ENCODE results near the gene NQO2.
A peak's percentile ranks its signal among the peaks of the same experiment; 100 is the strongest.
"Not testable (repeated sequence)": the region's sequence is repeated elsewhere in the genome, so short reads cannot be mapped to it uniquely, and the experiment has no call there.

The NQO2 gene

DNA sequence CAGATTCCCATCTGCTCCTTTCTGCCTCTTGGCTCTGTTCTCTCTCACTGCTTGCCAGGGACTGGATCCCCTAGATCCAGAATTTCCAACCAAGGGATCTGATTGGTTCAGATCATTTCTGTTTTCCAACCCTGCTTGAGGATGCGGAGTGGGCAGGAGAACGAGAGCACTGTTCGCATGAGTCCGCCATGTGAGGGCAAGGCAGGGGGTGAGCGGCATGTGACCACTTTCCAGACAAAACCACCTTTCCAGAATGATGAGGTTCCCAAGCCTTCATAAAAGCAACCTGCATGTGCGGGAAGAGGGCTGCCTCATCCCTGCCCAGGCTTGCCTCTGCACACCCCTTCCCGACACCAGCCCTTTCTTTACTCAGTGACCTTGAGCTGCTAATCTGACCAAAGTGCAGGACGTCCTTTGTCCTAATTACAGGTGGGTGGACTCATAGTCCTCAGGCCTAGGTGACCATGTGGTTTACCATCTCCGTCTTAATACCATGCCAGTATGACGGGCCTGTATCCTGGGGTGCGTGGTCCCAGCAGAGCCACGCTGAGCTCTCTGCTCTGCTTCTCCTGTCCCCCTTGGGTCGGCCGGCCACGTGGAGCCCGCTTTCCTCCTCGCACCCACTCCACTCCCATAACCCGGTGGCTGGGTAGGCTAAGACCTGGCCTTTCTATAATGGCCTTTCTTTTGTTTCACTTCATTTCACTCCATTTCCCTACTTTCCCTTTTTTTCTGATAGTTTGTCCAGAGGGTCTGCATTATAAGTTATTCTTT is 14.4 kb downstream of the NQO2 start:
- DNase-seq (ENCODE audit: low read depth in 2 of 2, low spot score in 1 of 2) = no peak

DNA sequence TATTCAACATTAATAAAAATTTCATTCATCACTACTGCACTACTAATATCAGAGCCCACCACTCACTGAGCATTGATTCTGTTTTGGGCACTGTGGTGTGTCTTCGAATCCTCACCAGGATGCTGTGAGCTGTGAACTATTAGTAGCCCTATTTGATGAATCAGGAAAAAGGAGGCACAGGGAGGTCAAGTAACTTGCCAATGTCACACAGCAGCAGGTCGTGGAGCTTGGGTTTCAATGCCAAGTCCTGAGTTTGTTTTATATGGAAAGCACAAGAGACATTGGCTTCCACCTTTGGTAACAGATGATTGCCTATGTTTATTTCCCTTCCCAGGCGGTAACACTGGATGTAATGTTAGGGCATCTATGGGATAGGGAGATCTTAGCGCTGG is 15.0 kb downstream of the NQO2 start:
- no peak for DNase-seq (ENCODE audit: low read depth in 2 of 2, low spot score in 1 of 2)

DNA sequence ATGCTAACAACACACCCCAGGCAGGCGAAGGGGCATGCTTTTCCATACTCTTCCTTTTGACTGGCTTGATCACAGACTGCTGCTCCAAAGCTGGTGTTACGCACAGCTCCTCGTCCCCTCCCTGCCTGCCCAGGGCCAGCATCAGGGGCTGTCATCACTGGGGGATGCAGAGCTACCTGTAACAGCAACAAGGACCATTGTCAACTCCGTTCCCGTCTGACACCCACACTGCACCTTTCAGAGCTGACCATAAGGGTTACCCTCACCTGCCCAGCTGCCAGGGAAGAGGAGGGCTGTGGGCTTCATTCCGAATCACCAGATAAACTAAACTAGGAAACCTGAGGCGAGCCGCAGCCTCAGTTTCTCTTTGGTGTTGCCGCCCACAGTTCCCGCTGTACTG is 15.4 kb downstream of the NQO2 start:
- no peak for DNase-seq (ENCODE audit: low read depth in 2 of 2, low spot score in 1 of 2)

DNA sequence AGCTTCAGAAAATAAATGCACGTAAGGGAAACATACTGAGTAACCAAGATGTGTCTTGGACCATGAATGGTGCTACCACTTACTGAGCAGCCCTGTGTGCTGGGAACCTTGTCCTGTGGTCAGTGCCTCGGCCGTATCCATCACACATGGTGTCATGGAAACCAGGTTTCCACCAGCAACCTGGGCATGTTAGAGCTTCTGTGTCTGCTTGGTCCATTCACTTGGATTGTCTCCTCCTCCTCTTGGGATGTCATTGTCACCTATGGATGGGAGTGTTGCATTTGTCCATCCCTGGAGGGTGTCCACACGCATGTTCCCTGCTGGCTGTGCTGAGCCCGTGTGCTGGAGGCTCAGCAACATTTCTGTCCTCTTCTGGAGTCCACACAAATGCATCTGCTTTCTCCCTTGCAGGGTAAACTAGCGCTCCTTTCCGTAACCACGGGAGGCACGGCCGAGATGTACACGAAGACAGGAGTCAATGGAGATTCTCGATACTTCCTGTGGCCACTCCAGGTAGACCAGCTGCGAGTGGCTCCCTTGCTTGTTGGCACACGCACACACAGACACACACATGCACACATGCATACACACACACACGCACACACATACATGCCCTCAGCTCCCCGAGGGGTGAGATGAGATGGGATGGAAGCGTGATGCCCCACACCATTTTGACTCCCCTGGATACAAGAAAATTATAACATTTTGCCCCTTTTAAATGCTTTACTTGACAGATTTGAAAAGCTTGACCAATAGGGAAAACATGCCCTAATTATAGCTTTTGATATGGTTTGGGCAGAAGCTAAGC is 17.0 kb downstream of the NQO2 start:
- DNase-seq (ENCODE audit: low read depth in 2 of 2, low spot score in 1 of 2) = no peak

DNA sequence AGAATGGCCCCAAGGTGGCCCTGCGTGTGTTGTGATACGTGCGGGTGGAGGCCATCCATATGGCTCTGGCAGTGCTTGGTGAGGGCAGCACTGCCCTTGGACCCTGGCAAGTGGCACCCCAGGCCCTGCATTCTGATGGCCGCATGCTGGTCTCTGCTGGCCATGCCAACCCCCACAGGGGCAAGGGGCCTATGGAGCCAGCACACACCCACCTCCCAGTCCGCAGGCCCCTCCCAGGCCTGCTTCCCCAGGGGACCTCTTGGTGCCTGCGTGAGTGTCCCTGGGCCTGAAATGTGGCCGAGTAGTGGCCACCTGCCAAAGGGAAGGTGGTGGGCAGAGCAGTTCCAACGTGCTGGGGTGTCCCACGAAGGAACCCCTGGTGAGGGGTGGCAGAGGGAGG is 17.6 kb downstream of the NQO2 start:
- no peak for DNase-seq (ENCODE audit: low read depth in 2 of 2, low spot score in 1 of 2)

DNA sequence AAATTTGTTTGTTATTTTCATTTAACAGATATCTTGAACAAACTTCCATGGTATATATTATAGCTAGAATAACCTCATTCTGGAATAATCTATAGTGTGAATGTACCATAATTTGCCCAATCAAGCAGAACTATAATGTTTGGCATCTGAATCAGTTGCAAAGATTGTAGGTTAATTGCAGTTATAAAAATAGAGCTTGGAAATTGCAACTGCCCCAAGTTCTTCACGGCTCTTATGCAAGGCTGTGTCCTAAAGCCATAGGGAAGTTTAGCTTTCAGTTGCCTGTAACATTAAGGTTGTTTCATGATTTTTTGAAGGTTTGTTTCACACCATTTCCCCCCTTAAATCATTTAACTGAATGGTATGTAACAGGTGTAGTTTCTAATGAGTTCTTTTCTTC is 19.4 kb downstream of the NQO2 start:
- no peak for DNase-seq (ENCODE audit: low read depth in 2 of 2, low spot score in 1 of 2)

DNA sequence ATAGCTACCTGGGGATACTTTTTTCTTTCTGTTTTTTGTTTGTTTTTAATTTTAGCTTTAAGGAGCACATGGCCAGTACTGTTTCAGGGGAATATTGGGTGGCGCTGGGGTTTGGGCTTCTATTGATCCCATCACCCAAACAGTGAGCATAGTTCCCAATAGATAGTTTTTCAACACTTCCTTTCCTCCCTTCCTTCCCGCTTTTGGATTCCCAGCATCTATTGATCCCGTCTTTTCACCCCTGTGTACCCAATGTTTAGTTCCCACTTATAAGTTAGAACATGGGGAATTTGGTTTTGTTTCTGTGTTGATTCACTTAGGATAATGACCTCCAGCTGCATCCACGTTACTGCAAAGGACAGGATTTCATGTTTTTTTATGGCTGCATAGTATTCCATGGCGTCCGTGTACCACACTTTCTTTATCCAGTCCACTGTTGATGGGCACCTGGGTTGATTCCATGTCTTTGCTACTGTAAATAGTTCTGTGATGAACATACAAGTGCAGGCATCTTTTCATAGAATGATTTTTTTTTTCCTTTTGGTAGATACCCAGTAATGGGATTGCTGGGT is 20.1 kb downstream of the NQO2 start:
- no peak for DNase-seq (ENCODE audit: low read depth in 2 of 2, low spot score in 1 of 2)

DNA sequence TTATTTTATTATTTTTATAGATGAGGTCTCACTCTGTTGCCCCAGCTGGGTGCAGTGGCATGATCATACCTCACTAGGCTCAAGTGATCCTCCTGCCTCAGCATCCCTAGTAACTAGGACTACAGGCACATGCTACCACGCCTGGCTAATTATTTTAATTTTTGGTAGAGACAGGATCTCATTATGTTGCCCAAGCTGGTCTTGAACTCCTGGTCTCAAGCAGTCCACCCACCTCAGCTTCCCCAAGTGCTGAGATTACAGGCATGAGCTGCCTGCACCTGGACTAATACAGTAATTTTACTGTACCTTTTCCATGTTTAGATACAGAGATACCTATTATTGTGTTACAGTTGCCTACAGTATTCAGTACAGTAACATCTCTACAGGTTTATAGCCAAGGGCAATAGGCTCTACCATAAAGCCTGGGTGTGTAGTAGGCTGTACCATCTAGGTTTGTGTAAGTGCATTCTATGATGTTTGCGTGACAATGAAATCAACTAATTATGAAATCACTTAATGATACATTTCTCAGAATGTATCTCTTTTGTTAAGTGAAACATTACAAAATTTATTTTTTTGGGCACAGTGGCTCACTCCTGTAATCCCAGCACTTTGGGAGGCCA is 21.4 kb downstream of the NQO2 start:
- not testable (repeated sequence) for DNase-seq (ENCODE audit: low read depth in 2 of 2, low spot score in 1 of 2)

DNA sequence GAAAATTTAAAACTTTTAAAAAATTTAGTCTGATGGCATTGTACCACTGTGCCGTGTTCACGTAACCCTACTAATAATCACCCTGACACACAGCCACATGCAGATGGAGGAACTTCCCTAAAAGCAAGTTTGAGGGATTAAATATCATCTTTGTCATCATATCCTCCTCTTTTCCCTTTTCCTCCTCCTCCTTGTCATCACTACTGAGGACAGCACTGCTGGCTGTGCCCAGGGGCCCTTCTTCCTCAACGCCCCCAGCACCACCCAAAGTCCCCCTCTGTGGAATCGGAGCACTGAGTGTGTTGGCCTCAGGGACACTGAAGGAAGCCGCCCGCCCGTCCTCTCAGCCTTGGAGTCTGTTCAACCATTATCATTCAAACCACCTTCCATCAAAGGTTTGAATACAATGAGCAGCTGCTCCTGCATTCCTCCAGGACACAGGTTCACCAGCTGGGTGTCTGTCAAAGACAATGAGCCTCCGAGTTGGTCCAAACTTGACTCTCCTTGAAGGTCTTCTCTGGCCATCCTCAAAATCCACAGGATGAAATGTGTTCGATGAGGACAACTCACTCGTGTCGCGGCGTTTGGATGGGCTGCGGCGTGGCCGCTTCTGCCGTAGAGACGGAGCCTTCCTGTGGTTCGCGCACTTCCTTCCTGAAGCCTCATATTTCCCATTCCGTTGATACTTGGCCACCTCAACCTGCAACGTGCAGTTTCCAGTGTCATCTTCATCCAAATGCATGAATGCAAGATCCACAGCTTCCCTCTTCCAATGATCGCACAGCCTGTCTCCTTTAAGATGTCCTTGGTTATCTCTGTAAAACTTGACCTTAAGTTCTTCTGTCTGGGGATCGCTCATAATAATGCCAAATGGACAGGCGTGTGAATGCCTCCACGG is 23.3 kb downstream of the NQO2 start:
- peak in 1 of 2 donors; percentile 19 for DNase-seq (ENCODE audit: low read depth in 2 of 2, low spot score in 1 of 2)

DNA sequence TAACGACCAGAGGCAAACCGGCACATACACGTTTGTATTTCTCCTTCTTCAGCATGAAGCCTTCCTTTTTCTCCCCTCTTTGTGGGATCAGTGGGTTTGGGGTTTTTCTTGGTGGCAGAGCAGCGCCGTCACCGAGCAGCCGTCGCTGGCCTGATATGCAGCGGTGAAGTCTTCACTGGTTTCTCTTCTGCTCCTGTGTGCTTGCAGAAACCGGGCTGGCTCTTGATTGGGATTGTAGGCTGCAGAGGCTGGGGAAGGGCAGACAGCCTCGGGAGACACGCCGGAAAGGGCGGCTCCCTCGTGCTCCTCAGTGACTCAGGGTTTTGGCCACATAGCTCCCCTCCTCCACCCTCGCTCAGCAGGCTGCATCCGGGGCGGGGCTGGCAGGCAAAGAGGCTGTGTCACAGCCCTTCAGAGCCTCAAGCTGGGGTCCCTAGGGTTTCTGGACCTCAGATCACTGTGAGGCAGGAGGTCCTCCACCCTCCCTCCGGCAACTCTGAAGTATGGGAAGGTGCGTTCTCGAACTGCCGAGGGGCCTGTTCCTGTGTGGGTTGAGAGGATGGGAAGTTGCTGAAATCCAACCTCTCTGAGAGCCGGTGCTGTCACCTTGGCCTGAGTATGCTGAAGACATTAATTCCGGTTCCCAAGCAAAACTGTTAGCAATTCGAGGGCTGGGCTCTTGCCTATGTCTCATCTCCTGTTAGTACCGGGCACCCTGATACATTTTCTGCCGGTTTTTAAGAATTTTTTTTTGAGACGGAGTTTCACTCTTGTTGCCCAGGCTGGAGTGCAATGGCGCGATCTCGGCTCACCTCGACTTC is 24.2 kb downstream of the NQO2 start:
- DNase-seq (ENCODE audit: low read depth in 2 of 2, low spot score in 1 of 2) = peak; percentile 75 to 80

DNA sequence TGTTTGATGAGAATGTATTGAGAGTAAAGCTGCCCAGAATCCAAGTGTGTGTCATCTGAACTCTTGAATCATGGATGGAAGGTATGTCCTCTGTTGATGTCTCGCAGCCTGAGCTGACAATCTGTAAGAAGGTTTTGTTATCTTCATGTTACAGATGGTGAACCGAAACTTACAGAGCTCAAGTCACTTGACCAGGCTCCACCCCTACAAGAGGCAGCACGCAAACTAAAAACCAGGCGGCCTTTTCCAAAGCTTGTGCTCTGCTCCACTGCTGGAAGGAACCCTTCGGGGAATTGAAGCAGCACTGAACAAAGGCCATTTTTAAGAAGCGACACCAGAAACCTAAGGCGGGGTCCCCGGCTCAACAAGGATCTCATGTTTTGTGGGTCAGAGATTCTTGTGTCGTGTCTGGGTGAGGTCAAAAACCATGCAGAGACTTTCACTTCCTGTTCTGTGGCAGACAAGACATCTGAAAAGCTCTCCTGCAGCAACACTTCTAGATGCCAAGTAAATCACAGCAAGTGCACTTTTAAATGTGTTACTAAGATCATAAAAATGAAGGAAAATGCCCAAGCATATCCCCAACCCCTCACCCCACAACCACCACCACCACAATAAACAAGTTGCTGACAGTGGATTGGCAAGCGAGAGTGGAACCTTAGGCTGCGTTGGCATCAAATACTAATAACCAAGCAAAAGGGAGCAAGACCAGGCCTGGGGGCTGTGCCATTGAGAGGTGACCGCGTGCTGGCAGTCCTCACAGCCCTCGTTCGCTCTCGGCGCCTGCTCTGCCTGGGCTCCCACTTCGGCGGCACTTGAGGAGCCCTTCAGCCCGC is 27.3 kb downstream of the NQO2 start:
- DNase-seq (ENCODE audit: low read depth in 2 of 2, low spot score in 1 of 2) = no peak

DNA sequence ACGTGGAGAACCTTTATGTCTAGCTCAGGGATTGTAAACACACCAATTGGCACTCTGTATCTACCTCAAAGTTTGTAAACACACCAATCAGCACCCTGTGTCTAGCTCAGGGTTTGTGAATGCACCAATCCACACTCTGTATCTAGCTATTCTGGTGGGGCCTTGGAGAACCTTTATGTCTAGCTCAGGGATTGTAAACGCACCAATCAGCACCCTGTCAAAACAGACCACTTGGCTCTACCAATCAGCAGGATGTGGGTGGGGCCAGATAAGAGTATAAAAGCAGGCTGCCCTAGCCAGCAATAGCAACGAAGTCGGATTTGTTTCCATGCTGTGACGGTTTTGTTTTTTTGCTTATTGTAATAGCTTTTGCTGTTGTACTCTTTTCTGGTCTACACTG is 28.5 kb downstream of the NQO2 start:
- not testable (repeated sequence) for DNase-seq (ENCODE audit: low read depth in 2 of 2, low spot score in 1 of 2)

DNA sequence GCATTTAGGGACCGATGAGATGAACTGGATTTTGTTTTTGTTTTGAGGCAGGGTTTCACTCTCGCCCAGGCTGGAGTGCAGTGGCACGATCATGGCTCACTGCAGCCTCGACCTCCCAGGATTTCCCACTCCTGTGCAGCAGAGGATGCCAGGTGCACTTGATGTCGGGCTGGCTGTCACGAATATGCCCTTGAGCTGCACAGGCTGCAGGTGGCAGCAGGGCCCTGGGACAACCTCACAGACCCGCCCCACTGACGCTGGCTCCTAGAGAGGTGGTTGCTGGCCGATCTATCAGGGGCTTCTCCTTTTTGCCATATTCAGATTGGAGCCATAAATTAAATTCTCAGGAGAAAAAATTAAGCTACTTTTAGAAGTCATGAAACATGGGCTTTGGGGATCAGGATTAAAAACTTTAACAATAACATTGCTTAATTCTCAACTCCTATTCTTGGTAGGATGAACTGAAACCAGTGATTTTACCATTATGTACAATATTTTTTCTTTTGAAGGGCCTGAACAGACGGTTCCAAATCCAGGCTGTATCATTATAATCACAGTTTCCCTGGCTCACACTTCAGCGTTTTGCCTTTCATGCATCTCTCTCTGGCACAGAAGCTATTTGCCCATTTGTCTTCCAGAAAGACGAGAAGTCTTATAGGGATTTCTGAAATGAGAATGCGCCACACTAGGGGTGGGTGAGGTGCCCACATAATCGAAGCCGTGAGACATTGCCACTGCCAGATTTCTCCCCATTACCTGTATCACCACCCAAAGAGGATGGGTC is 32.4 kb downstream of the NQO2 start:
- no peak for DNase-seq (ENCODE audit: low read depth in 2 of 2, low spot score in 1 of 2)

DNA sequence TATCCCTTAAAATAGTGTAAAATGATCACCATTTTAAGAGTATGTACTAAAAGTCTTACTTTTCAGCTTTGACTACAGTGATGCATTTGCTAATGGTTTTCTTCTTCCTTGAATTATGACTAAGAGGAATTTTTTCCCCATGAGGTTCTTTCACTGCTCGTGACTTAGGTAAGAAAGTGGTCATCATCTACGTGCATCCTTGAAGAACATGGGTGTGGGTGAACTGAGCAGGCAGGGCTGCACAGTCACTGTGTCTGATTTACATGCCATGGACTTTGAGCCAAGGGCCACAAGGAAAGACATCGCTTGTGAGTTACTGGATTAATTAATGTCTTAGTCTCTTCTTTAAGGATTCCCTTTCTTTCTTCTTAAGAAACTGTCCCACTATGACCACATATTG is 33.3 kb downstream of the NQO2 start:
- DNase-seq (ENCODE audit: low read depth in 2 of 2, low spot score in 1 of 2) = no peak

DNA sequence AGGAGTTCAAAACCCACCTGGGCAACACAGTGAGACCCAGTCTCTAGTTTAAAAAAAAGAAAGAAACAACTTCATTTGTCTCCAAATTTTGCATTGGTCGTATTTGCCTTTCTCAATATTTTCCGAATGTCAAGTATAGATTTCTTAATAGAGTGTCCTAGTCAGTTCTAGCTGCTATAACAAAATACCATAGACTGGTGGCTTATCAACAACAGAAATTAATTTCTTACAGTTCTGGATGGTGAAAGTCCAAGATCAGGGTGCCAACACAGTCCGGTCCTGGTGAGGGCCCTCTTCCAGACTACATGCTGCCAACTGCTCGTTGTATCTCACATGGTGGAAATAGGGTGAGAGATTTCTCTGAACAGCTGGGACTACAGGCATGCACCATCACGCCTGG is 34.0 kb downstream of the NQO2 start:
- DNase-seq (ENCODE audit: low read depth in 2 of 2, low spot score in 1 of 2) = no peak

DNA sequence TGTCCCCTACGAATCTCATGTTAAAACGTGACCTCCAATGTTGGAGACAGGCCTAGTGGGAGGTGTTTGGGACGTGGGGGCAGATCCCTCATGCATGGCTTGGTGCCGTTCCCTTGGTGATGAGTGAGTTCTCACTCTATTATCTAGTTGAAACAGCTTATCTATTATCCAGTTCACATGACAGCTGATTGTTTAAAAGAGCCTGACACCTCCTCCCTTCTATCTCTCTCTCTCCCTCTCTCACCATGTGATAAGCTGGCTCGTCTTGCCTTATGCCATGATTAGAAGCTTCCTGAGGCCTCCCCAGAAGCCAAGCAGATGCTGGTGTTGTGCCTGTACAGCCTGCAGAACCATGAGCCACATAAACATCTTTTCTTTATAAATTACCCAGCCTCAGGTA is 35.7 kb downstream of the NQO2 start:
- no peak for DNase-seq (ENCODE audit: low read depth in 2 of 2, low spot score in 1 of 2)

DNA sequence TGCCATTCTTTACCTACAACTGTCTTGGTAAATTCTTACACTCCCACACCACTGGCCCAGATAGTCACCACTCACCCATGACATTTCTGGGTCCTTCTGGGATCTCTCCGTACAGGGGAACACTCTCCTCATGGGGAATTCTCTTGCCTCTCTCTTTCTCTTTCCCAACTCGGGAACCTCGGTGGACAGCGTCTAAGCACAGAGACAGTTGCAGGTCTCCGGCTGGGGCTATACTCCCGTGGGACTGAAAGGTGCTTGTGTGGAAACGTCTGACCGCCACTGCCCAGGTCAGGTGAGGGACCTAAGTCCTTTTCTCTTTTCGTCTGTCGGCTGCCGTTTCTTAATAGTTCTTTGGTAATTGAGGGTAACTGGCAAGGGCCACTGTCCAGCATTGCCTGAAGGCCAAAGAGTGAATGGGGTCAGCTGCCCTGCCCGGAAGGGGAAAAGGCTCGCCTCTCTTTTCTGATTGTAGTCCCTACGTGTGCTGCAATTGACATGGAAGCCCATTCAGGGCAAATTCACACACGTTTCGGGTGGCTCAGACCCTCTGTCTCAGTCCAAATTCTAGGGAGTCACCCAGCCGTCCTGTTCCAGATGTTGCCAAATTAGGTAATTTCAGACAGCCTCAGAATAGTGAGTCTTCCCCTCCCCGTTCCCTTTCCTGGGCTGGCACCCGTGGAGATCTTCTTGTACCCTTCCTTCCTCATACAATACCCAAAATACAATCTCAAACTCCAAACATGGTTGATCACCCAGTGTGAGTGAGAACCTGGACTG is 37.4 kb downstream of the NQO2 start:
- no peak for DNase-seq (ENCODE audit: low read depth in 2 of 2, low spot score in 1 of 2)

Data from stimulated activated CD8-positive, alpha-beta memory T cell treated with anti-CD3 and anti-CD28 coated beads, Interleukin-4, amount 100 ng/mL, for 4 hours (primary cell).